CD4-positive, alpha-beta T cell (primary cell): ENCODE data around the gene PLSCR5. TPM values are rescaled to one million over a fixed set of nuclear protein-coding genes. Genes with fewer than 3 reads are reported as not detected.

ENCODE experiments used
- ATAC-seq: fragments of 200-7000 bp; cut with Tn5 transposase; one replicate; pipeline ENCODE4 v1.10.0; 2022; ENCODE audit warnings: mild to moderate bottlenecking; ENCODE audit not compliant: poor library complexity
- CTCF ChIA-PET: fragments of 350-600 bp; sonication (Branson Sonifier 250); formaldehyde crosslinking; loops from one replicate; lab custom pipeline; 2021; ENCODE audit warnings: antibody characterized with exemption, inconsistent platforms; lab: Charles Lee
- POLR2A ChIA-PET: fragments of 350-600 bp; sonication (Branson Sonifier 250); formaldehyde crosslinking; loops from one replicate; lab custom pipeline; 2021; ENCODE audit warnings: antibody characterized with exemption, inconsistent platforms; lab: Charles Lee
- DNase-seq, 14 experiments: peaks; one replicate each; pipeline ENCODE4 v3.0.0-alpha.2; 2013 to 2020; ENCODE audit warnings: mixed read lengths in 2 of 14
- H3K27ac ChIP-seq, 2 donors: one replicate each; pipeline versions ENCODE4 v1.5.1 to v1.7.0; 2013; ENCODE audit warnings: low read length in 2 of 2, low read depth in 1 of 2, mild to moderate bottlenecking in 1 of 2
- H3K27me3 ChIP-seq, 2 experiments: 1 replicate in 1 of 2; 2 replicates in 1 of 2; pipeline versions ENCODE4 v1.6.1 to v1.7.0; 2013; ENCODE audit warnings: low read length in 2 of 2, control low read depth in 1 of 2, mild to moderate bottlenecking in 1 of 2, moderate library complexity in 1 of 2; ENCODE audit not compliant: insufficient read depth in 2 of 2, control insufficient read depth in 1 of 2
- H3K36me3 ChIP-seq: one replicate; pipeline ENCODE4 v1.6.1; 2013; ENCODE audit warnings: low read length, control low read depth; ENCODE audit not compliant: insufficient read depth
- H3K4me1 ChIP-seq: one replicate; pipeline ENCODE4 v1.6.1; 2013; ENCODE audit warnings: low read length, control low read depth; ENCODE audit not compliant: insufficient read depth
- H3K4me3 ChIP-seq: one replicate; pipeline ENCODE4 v1.5.1; 2013; ENCODE audit warnings: mild to moderate bottlenecking, low read length, moderate library complexity
- H3K9me3 ChIP-seq, 2 experiments: 1 replicate in 1 of 2; 2 replicates in 1 of 2; pipeline versions ENCODE4 v1.6.1 to v1.7.0; 2013; ENCODE audit warnings: low read length in 2 of 2, mild to moderate bottlenecking in 2 of 2, control low read depth in 1 of 2, moderate library complexity in 1 of 2; ENCODE audit not compliant: control insufficient read depth in 1 of 2, insufficient read depth in 1 of 2
- H3K27ac Mint-ChIP-seq: one replicate; pipeline ENCODE4 v1.8.0; 2020; ENCODE audit warnings: mixed read lengths
- H3K27me3 Mint-ChIP-seq: one replicate; pipeline ENCODE4 v1.8.0; 2021; ENCODE audit warnings: mixed read lengths
- H3K36me3 Mint-ChIP-seq: one replicate; pipeline ENCODE4 v1.8.0; 2021; ENCODE audit warnings: low read depth, mixed read lengths
- H3K4me1 Mint-ChIP-seq: one replicate; pipeline ENCODE4 v1.8.0; 2021; ENCODE audit warnings: low read depth, mixed read lengths
- H3K4me3 Mint-ChIP-seq: one replicate; pipeline ENCODE4 v1.8.0; 2020; ENCODE audit warnings: mild to moderate bottlenecking, mixed read lengths
- H3K9me3 Mint-ChIP-seq: one replicate; pipeline ENCODE4 v1.8.0; 2020; ENCODE audit warnings: mixed read lengths
- CTCF ChIP-seq: fragments of 200-600 bp; IDR thresholded peaks from one replicate; pipeline ENCODE4 v1.8.0; 2022; ENCODE audit warnings: antibody characterized with exemption, mild to moderate bottlenecking
- intact Hi-C, 2 experiments: fragments of 100-400 bp; cut with DNase I in 1 of 2; cut with micrococcal nuclease in 1 of 2; formaldehyde crosslinking; loops; one replicate each; pipeline versions ENCODE4 v1.15.1 to v1.9.0; 2023 to 2025; cut with DNase I, micrococcal nuclease
- total RNA-seq, 174 experiments: library from RNA in 2 of 174; stranded (reverse) in 2 of 174; gene quantifications; one replicate each; pipeline ENCODE4 v1.2.3 and lab custom pipeline; 2021 to 2026

Gene PLSCR5
- total RNA-seq, 2 experiments from 2014 or later = not detected

GRCh38 chr3:146625186-146625775 is 20.1 kb upstream of the PLSCR5 start:
- Mint-ChIP-seq H3K36me3 (no peaks in the 10 kb centered on the region), H3K4me3 (peak overlapping the region; percentile 35), H3K9me3 (no peaks in the 10 kb centered on the region), H3K27me3 (peaks cover 6% of the 10 kb centered on the region), H3K27ac (no peak overlapping the region), H3K4me1 (peaks cover 10% of the 10 kb centered on the region)
- no peak for TF ChIP-seq CTCF
- H3K36me3 ChIP-seq = no peaks in the 10 kb centered on the region
- no peak overlapping the region for H3K4me3 ChIP-seq
- no peaks in the 10 kb centered on the region for H3K4me1 ChIP-seq
- DNase-seq = peak in 1 of 14 experiments; percentile 8
- intact Hi-C loops = no loop called here
- no peaks in the 10 kb centered on the region for H3K27me3 ChIP-seq
- CTCF ChIA-PET = no interaction called here
- POLR2A ChIA-PET = no interaction called here
- no peak for ATAC-seq
- no peak overlapping the region for H3K27ac ChIP-seq
- no peaks in the 10 kb centered on the region for H3K9me3 ChIP-seq

GRCh38 chr3:146621723-146622122 is 16.6 kb upstream of the PLSCR5 start:
- ChIA-PET CTCF (no interaction called here), POLR2A (no interaction called here)
- intact Hi-C loops = no loop called here
- Histone ChIP-seq H3K27ac (no peak overlapping the region), H3K4me3 (no peak overlapping the region), H3K27me3 (no peaks in the 10 kb centered on the region), H3K4me1 (no peaks in the 10 kb centered on the region), H3K36me3 (no peaks in the 10 kb centered on the region), H3K9me3 (no peaks in the 10 kb centered on the region)
- Mint-ChIP-seq H3K27me3 (peaks cover 6% of the 10 kb centered on the region), H3K36me3 (no peaks in the 10 kb centered on the region), H3K4me3 (no peak overlapping the region), H3K9me3 (no peaks in the 10 kb centered on the region), H3K4me1 (peaks cover 10% of the 10 kb centered on the region), H3K27ac (no peak overlapping the region)
- TF ChIP-seq CTCF = no peak
- ATAC-seq (no peak), DNase-seq (no peak)

GRCh38 chr3:146612015-146612414 is 6.9 kb upstream of the PLSCR5 start:
- H3K9me3 Mint-ChIP-seq = no peaks in the 10 kb centered on the region

More at GRCh38 chr3:146612015-146612414, 6.9 kb upstream of the PLSCR5 start:
- Histone ChIP-seq H3K27me3 (no peaks in the 10 kb centered on the region), H3K4me3 (no peak overlapping the region), H3K9me3 (no peaks in the 10 kb centered on the region), H3K4me1 (no peaks in the 10 kb centered on the region), H3K36me3 (no peaks in the 10 kb centered on the region), H3K27ac (no peak overlapping the region)
- Mint-ChIP-seq H3K36me3 (no peaks in the 10 kb centered on the region), H3K4me1 (no peaks in the 10 kb centered on the region), H3K27me3 (peaks cover 5% of the 10 kb centered on the region), H3K27ac (no peak overlapping the region), H3K4me3 (no peak overlapping the region)
- TF ChIP-seq CTCF = no peak
- ATAC-seq = no peak
- no peak for DNase-seq
- ChIA-PET CTCF (no interaction called here), POLR2A (no interaction called here)
- intact Hi-C loops = no loop called here
